OCI-LY7 (cell line): ENCODE data around the gene IL37. TPM values are rescaled to one million over a fixed set of nuclear protein-coding genes. Genes with fewer than 3 reads are reported as not detected.

ENCODE experiments used
- BruUV-seq: library from RNA; stranded (reverse); fragments of 400-500 nt; replicated peaks from 2 replicates; lab custom pipeline; 2021; lab: Mats Ljungman, UMichigan
- CTCF ChIA-PET: fragments of 300-600 bp; sonication (Branson Sonifier 250); formaldehyde crosslinking; loops from one replicate; lab custom pipeline; 2022; ENCODE audit warnings: antibody characterized with exemption; ENCODE audit not compliant: unreplicated experiment; lab: Charles Lee
- POLR2A ChIA-PET: fragments of 300-600 bp; sonication (Branson Sonifier 250); formaldehyde crosslinking; loops from one replicate; lab custom pipeline; 2022; ENCODE audit warnings: antibody characterized with exemption; lab: Charles Lee
- DNase-seq: peaks from one replicate; pipeline ENCODE4 v3.0.0-alpha.2; 2015; ENCODE audit warnings: low spot score
- H2AFZ ChIP-seq: fragments of 200-600 bp; sonication (generic), shearing (Covaris generic); 2 replicates; pipeline ENCODE4 v1.6.1; 2014; ENCODE audit warnings: mild to moderate bottlenecking, antibody characterized with exemption, low read length, moderate library complexity
- H3K27ac ChIP-seq: fragments of 200-600 bp; sonication (generic); 2 replicates; pipeline ENCODE4 v1.5.1; 2014; ENCODE audit warnings: mixed run types, low read depth, mild to moderate bottlenecking, moderate library complexity, low read length, inconsistent platforms; ENCODE audit not compliant: poor library complexity, severe bottlenecking
- H3K36me3 ChIP-seq: fragments of 200-600 bp; sonication (generic); 2 replicates; pipeline ENCODE4 v1.6.1; 2014; ENCODE audit warnings: mild to moderate bottlenecking, antibody characterized with exemption, low read length, moderate library complexity, mixed read lengths; ENCODE audit not compliant: insufficient read depth
- H3K4me1 ChIP-seq: fragments of 200-600 bp; sonication (generic); 2 replicates; pipeline ENCODE4 v1.5.1; 2014; ENCODE audit warnings: mild to moderate bottlenecking, low read length; ENCODE audit not compliant: insufficient read depth, poor library complexity, severe bottlenecking
- H3K4me2 ChIP-seq: fragments of 200-600 bp; sonication (generic); 2 replicates; pipeline ENCODE4 v1.6.1; 2014; ENCODE audit warnings: mild to moderate bottlenecking, low read length
- H3K4me3 ChIP-seq: fragments of 200-600 bp; sonication (generic); 2 replicates; pipeline ENCODE4 v1.5.1; 2014; ENCODE audit warnings: mild to moderate bottlenecking, low read depth, low read length; ENCODE audit not compliant: poor library complexity, severe bottlenecking
- H3K79me2 ChIP-seq: fragments of 200-600 bp; sonication (generic); 2 replicates; pipeline ENCODE4 v1.6.1; 2016; ENCODE audit warnings: low read depth, mild to moderate bottlenecking, low read length, moderate library complexity, mixed read lengths; ENCODE audit not compliant: insufficient read depth
- H3K9me2 ChIP-seq: fragments of 200-600 bp; sonication (generic); 2 replicates; pipeline ENCODE4 v1.6.1; 2016; ENCODE audit warnings: mild to moderate bottlenecking, low read length, mixed read lengths; ENCODE audit not compliant: insufficient read depth
- H3K9me3 ChIP-seq: fragments of 200-600 bp; sonication (generic); 2 replicates; pipeline ENCODE4 v1.6.1; 2014; ENCODE audit warnings: mild to moderate bottlenecking, mixed run types, low read length, mixed read lengths
- H4K20me1 ChIP-seq: fragments of 200-600 bp; sonication (generic); 2 replicates; pipeline ENCODE4 v1.6.1; 2014; ENCODE audit warnings: mild to moderate bottlenecking, antibody characterized with exemption, low read length, moderate library complexity, mixed read lengths; ENCODE audit not compliant: insufficient read depth
- CTCF ChIP-seq: fragments of 200-600 bp; sonication (generic); conservative IDR thresholded peaks from 2 replicates; pipeline ENCODE4 v1.5.1; 2014; ENCODE audit warnings: mild to moderate bottlenecking, antibody characterized with exemption, low read length, moderate library complexity, mixed read lengths
- EZH2phosphoT487 ChIP-seq: fragments of 200-600 bp; sonication (generic); IDR thresholded peaks from 2 replicates; pipeline ENCODE4 v1.6.1; 2018; ENCODE audit warnings: low read depth, borderline replicate concordance, mild to moderate bottlenecking, mixed run types, antibody characterized with exemption, low read length, moderate library complexity, mixed read lengths
- intact Hi-C: fragments of 100-400 bp; cut with micrococcal nuclease; formaldehyde crosslinking; loops from one replicate; pipeline ENCODE4 v1.10.0; 2022; ENCODE audit not compliant: unreplicated experiment
- total RNA-seq, 2 experiments: library from RNA; depleted of rRNA in 1 of 2; stranded (reverse); fragments of >200 nt in 1 of 2; shearing (Covaris generic) in 1 of 2; gene quantifications; 2 replicates each; pipeline ENCODE4 v1.2.3, GENCODE V29; 2014 to 2022

IL37 gene
- total RNA-seq, 2 experiments from 2014 or later: not detected

GRCh38 chr2:112962308-112963175, 51.6 kb downstream of the IL37 start:
- no peaks in the 10 kb centered on the region for H4K20me1 ChIP-seq
- no peak overlapping the region for H2AFZ ChIP-seq
- ChIA-PET CTCF (interaction anchor here (0.7 kb wide), 1 partner anchor 13 kb away, joined by 3 read pairs; no protein-coding TSS in a partner anchor), POLR2A (interaction anchor here (0.6 kb wide), 1 partner anchor 201 kb away, joined by 3 read pairs; no protein-coding TSS in a partner anchor)
- H3K4me3 ChIP-seq: no peak overlapping the region
- TF ChIP-seq EZH2phosphoT487 (no peak), CTCF (no peak)
- H3K36me3 ChIP-seq: no peaks in the 10 kb centered on the region
- DNase-seq: no peak
- H3K9me2 ChIP-seq: no peaks in the 10 kb centered on the region
- H3K4me1 ChIP-seq: no peaks in the 10 kb centered on the region
- no peak overlapping the region for H3K27ac ChIP-seq
- BruUV-seq: no TSS peak
- H3K9me3 ChIP-seq: no peaks in the 10 kb centered on the region
- intact Hi-C loops: no loop called here
- no peaks in the 10 kb centered on the region for H3K79me2 ChIP-seq
- no peak overlapping the region for H3K4me2 ChIP-seq

- H3K36me3 ChIP-seq: no peaks in the 10 kb centered on the region
- no peak overlapping the region for H3K4me3 ChIP-seq
- no peak for TF ChIP-seq CTCF
- no peak for TF ChIP-seq EZH2phosphoT487
- DNase-seq: no peak
- ChIA-PET CTCF (interaction anchor here (0.7 kb wide), 1 partner anchor 8 kb away, joined by 3 read pairs; no protein-coding TSS in a partner anchor), POLR2A (interaction anchor here (0.6 to 1.0 kb wide), 5 partner anchors 24 to 237 kb away, joined by 3 to 8 read pairs (median 4); no protein-coding TSS in a partner anchor)
- H3K9me3 ChIP-seq: peaks cover 16% of the 10 kb centered on the region; the same call in 1 of the 2 replicates
- no TSS peak for BruUV-seq
- H2AFZ ChIP-seq: no peak overlapping the region
- H3K4me1 ChIP-seq: peaks cover 11% of the 10 kb centered on the region
- intact Hi-C loops: no loop called here
- H4K20me1 ChIP-seq: no peaks in the 10 kb centered on the region
- no peaks in the 10 kb centered on the region for H3K79me2 ChIP-seq
- H3K4me2 ChIP-seq: no peak overlapping the region
- no peaks in the 10 kb centered on the region for H3K9me2 ChIP-seq
- H3K27ac ChIP-seq: no peak overlapping the region
Measured at GRCh38 chr2:112967023-112967422, 56.1 kb downstream of the IL37 start.

Other genes starting within 250 kb of the IL37 start
- gene NT5DC4, start 190.1 kb upstream of the IL37 start, total RNA-seq (2014; rRNA removed; shearing (Covaris generic)): not detected in 2 replicates
- not detected in 2 replicates for gene NT5DC4, start 190.1 kb upstream of the IL37 start, total RNA-seq (2022)
- 28.8 and 31.8 TPM in 2 replicates for gene CKAP2L, start 146.6 kb upstream of the IL37 start, total RNA-seq (2014; rRNA removed; shearing (Covaris generic))
- 61.8 and 77.3 TPM in 2 replicates for gene CKAP2L, start 146.6 kb upstream of the IL37 start, total RNA-seq (2022)
- not detected in 2 replicates for gene IL1A, start 126.7 kb upstream of the IL37 start, total RNA-seq (2014; rRNA removed; shearing (Covaris generic))
- gene IL1A, start 126.7 kb upstream of the IL37 start, total RNA-seq (2022): not detected in 2 replicates
- gene IL1B, start 74.4 kb upstream of the IL37 start, total RNA-seq (2014; rRNA removed; shearing (Covaris generic)): not detected in 2 replicates
- not detected in 2 replicates for gene IL1B, start 74.4 kb upstream of the IL37 start, total RNA-seq (2022)
- not detected in 2 replicates for gene IL36G, start 66.8 kb downstream of the IL37 start, total RNA-seq (2014; rRNA removed; shearing (Covaris generic))
- gene IL36G, start 66.8 kb downstream of the IL37 start, total RNA-seq (2022): not detected in 2 replicates
- not detected in 2 replicates for gene IL36A, start 94.3 kb downstream of the IL37 start, total RNA-seq (2014; rRNA removed; shearing (Covaris generic))
- not detected in 2 replicates for gene IL36A, start 94.3 kb downstream of the IL37 start, total RNA-seq (2022)
- gene IL36B, start 141.7 kb downstream of the IL37 start, total RNA-seq (2014; rRNA removed; shearing (Covaris generic)): not detected in 2 replicates
- gene IL36B, start 141.7 kb downstream of the IL37 start, total RNA-seq (2022): not detected in 2 replicates
- gene IL36RN, start 148.0 kb downstream of the IL37 start, total RNA-seq (2014; rRNA removed; shearing (Covaris generic)): not detected in 2 replicates
- not detected in 2 replicates for gene IL36RN, start 148.0 kb downstream of the IL37 start, total RNA-seq (2022)
- not detected in 2 replicates for gene IL1F10, start 156.8 kb downstream of the IL37 start, total RNA-seq (2014; rRNA removed; shearing (Covaris generic))
- not detected in 2 replicates for gene IL1F10, start 156.8 kb downstream of the IL37 start, total RNA-seq (2022)
- not detected in 2 replicates for gene IL1RN, start 216.4 kb downstream of the IL37 start, total RNA-seq (2014; rRNA removed; shearing (Covaris generic))
- gene IL1RN, start 216.4 kb downstream of the IL37 start, total RNA-seq (2022): not detected in 2 replicates